Stimulated activated CD4-positive, alpha-beta T cell treated with anti-CD3 and anti-CD28 coated beads, Interleukin-4, amount 100 ng/mL, for 24 hours (primary cell): Measurements from ENCODE around the gene SPEG.

Experiments
- DNase-seq: peaks from one replicate; pipeline ENCODE4 v3.0.0-alpha.2; 2020

Gene SPEG

DNA sequence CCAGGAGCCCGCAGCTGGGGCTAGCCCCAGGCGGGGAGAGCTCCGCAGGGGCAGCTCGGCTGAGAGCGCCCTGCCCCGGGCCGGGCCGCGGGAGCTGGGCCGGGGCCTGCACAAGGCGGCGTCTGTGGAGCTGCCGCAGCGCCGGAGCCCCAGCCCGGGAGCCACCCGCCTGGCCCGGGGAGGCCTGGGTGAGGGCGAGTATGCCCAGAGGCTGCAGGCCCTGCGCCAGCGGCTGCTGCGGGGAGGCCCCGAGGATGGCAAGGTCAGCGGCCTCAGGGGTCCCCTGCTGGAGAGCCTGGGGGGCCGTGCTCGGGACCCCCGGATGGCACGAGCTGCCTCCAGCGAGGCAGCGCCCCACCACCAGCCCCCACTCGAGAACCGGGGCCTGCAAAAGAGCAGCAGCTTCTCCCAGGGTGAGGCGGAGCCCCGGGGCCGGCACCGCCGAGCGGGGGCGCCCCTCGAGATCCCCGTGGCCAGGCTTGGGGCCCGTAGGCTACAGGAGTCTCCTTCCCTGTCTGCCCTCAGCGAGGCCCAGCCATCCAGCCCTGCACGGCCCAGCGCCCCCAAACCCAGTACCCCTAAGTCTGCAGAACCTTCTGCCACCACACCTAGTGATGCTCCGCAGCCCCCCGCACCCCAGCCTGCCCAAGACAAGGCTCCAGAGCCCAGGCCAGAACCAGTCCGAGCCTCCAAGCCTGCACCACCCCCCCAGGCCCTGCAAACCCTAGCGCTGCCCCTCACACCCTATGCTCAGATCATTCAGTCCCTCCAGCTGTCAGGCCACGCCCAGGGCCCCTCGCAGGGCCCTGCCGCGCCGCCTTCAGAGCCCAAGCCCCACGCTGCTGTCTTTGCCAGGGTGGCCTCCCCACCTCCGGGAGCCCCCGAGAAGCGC is 49.1 kb downstream of the SPEG start:
- DNase-seq: no peak

DNA sequence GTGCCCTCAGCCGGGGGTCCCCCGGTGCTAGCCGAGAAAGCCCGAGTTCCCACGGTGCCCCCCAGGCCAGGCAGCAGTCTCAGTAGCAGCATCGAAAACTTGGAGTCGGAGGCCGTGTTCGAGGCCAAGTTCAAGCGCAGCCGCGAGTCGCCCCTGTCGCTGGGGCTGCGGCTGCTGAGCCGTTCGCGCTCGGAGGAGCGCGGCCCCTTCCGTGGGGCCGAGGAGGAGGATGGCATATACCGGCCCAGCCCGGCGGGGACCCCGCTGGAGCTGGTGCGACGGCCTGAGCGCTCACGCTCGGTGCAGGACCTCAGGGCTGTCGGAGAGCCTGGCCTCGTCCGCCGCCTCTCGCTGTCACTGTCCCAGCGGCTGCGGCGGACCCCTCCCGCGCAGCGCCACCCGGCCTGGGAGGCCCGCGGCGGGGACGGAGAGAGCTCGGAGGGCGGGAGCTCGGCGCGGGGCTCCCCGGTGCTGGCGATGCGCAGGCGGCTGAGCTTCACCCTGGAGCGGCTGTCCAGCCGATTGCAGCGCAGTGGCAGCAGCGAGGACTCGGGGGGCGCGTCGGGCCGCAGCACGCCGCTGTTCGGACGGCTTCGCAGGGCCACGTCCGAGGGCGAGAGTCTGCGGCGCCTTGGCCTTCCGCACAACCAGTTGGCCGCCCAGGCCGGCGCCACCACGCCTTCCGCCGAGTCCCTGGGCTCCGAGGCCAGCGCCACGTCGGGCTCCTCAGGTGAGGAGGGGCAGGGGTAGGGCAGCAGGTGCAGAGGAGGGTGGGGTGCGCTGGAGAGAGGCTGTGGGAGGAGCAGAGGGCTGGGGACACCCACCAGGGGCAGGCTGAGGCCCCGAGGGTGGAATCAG is 49.9 kb downstream of the SPEG start:
- DNase-seq: no peak

DNA sequence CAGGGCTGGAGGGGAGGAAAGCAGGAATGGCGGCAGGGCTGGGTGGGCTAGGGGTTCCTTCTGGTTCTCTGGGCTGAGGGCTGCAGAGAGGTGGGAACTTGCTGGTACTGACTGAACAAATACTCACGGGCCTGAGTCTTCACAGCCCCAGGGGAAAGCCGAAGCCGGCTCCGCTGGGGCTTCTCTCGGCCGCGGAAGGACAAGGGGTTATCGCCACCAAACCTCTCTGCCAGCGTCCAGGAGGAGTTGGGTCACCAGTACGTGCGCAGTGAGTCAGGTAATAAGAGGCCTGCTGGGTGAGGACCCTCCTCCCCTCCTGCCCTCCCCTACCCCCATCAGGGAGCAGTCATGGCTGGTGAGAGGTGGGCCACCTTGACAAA is 50.5 kb downstream of the SPEG start:
- no peak for DNase-seq

DNA sequence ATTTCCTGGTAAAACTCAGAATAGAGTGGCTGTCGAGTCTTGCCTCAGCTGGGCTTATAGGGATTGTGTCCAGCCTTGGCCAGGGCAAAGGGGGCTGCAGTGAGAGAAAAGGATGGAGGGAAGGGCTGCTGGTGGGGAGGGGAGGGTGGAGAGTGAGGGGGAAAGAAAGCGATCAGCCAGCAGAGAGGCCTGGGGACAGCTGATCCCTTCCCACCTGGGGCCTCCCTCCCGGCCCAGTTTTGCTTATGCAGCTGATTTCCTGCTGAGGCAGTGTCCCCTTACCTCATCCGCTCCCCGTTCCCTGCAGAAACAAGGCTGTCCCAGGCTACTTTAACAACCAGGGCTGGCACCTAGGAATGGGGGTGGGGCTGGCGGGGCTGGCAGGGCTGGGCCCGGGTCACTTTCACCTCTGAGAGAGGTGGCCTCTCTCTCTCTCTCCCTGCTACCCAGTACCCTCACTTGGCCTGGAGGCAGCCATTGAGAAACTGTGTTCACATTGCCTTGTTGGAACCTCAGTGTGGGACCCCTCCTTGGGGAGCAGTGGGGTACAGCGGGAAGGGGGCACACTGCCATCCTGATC is 51.8 kb downstream of the SPEG start:
- no peak for DNase-seq

DNA sequence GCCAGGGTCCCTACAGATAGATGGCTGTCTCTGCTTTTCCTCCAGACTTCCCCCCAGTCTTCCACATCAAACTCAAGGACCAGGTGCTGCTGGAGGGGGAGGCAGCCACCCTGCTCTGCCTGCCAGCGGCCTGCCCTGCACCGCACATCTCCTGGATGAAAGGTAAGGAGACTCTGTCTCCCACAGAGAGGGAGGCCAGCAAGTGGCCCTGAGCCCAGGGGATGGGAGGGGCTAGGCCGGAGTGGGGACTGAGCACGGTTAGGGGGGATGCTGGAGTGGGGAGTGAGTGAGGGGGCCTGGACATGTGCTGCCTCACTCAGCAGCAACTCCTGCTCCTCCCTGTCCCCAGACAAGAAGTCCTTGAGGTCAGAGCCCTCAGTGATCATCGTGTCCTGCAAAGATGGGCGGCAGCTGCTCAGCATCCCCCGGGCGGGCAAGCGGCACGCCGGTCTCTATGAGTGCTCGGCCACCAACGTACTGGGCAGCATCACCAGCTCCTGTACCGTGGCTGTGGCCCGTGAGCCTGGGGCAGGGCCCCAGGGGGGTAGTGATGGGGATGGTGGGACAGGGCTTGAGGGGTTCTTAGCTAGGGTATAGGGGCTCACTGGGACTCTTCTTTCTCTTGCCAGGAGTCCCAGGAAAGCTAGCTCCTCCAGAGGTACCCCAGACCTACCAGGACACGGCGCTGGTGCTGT is 53.7 kb downstream of the SPEG start:
- DNase-seq: no peak

DNA sequence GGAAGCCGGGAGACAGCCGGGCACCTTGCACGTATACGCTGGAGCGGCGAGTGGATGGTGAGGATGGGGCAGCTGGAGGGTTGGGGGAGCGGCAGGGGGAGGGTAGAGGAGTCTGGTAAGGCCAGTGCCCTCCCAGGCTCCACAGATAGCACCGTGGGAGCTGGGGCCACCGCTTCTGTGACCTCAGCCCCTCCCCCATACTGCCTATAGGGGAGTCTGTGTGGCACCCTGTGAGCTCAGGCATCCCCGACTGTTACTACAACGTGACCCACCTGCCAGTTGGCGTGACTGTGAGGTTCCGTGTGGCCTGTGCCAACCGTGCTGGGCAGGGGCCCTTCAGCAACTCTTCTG is 54.2 kb downstream of the SPEG start:
- no peak for DNase-seq

DNA sequence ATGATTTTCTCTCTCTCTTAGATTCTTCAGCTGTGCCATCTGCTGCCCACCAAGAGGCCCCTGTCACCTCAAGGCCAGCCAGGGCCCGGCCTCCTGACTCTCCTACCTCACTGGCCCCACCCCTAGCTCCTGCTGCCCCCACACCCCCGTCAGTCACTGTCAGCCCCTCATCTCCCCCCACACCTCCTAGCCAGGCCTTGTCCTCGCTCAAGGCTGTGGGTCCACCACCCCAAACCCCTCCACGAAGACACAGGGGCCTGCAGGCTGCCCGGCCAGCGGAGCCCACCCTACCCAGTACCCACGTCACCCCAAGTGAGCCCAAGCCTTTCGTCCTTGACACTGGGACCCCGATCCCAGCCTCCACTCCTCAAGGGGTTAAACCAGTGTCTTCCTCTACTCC is 54.7 kb downstream of the SPEG start:
- no peak for DNase-seq

DNA sequence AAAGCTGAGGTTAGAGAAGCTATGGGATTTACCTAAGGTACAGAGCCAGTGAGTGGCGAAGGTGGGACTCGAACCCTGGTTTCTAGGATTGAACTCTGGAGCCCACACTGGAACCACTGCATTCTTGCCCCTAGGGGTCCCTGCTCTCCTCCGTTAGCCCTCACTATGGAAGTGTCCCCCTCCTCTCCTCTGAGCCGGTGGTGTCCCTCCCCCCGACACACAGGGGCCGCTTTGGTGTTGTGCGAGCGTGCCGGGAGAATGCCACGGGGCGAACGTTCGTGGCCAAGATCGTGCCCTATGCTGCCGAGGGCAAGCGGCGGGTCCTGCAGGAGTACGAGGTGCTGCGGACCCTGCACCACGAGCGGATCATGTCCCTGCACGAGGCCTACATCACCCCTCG is 55.5 kb downstream of the SPEG start:
- no peak for DNase-seq

DNA sequence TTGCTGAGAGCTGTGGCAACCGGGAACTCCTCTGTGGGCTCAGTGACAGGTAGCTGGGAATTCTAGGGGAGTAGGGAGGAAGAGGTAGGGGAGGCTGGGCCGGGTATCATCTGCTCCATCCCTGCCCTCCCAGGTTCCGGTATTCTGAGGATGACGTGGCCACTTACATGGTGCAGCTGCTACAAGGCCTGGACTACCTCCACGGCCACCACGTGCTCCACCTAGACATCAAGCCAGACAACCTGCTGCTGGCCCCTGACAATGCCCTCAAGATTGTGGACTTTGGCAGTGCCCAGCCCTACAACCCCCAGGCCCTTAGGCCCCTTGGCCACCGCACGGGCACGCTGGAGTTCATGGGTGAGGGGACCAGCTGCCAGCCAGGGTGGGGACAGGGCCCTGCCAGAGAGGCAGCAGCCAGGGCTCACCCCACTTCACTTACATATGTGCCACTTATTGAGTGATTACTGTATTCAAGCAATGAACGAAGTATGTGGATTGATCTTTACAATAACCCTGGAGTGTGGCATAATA is 56.0 kb downstream of the SPEG start:
- DNase-seq: no peak

DNA sequence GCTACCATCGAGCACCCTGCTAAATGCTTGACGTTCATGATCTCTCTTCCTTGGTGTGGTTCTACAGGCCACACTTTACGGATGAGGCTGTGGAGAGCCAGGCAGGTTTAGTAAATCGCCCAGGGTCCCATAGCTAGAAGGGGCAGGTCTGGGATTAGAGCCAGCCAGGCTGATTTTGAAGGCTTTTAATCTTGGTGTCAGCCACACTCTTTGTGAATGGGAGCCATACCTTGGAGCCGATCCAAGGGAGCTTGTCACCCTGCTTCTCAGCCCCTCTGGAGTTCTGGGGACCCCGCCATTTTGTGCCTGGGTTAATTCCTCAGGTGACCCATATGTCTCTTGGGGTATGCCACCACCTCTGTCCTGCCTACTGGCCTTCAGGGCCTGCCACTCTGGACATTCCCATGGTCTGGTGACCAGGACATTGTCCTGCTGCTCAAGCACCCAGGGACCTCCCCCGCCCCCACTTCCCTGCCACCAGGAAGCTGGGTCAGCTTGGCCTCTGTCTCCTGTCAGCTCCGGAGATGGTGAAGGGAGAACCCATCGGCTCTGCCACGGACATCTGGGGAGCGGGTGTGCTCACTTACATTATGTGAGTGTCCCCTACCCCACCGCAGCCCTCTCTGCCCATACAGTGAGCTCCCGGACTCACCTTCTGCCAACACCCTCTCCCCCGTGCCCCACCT is 56.8 kb downstream of the SPEG start:
- no peak for DNase-seq

DNA sequence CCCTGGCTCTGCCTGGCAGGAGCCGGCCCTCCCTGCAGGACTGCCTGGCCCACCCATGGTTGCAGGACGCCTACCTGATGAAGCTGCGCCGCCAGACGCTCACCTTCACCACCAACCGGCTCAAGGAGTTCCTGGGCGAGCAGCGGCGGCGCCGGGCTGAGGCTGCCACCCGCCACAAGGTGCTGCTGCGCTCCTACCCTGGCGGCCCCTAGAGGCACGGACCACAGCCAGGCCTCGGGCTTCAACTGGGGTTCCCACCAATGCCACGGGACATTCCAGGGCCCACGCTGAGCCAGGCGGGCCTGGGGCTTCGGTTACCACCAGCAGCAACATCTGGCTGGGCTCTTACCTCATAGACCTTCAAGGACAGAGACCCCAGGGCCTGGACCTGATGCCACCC is 57.9 kb downstream of the SPEG start:
- no peak for DNase-seq

DNA sequence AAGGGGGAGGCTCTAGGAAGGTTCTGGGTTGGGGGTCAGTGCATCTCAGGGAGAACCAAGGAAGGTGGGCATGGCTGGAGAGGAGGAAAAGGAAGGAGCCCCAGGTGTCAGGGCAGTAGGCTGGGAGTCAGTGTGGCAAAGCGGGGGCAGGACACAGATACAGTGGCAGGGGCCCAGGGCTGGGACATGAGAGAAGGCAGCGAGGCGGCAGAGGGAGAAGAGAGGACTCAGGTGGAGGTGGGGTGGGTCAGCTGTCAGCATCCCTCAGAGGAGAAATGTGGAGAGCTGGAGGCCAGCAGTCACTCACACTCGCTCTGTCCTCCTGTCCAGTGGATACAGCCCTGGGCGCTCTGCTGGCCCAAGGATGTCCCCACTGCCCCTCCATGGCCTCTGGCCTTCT is 58.4 kb downstream of the SPEG start:
- no peak for DNase-seq

DNA sequence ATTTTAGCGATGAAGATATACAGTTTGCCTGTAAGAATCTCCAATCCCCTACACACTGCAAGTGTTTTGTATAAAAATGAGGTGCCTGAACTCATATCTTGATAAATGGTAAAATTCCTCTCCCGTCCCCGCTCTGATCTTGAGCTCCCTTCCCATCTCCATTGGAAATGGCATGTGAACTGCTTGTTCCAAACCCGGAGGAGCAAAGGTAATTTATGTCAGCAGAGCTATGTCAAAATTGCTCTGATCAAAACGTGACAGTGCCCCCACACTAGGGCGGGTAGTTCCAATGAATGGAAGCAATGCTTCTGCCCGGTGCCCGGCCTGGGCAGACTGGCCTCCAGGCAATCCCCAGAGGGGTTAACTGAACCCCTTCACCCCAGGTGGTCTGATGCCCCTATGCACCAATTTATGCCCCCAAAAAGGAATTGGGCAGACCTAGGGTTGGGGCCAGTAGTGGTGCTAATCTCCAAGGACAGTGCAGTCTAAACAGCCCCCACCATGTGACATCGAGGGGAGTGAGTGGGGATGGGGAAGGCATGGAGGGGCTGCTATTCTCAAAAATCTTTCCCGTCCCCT is 60.4 kb downstream of the SPEG start:
- DNase-seq: no peak

DNA sequence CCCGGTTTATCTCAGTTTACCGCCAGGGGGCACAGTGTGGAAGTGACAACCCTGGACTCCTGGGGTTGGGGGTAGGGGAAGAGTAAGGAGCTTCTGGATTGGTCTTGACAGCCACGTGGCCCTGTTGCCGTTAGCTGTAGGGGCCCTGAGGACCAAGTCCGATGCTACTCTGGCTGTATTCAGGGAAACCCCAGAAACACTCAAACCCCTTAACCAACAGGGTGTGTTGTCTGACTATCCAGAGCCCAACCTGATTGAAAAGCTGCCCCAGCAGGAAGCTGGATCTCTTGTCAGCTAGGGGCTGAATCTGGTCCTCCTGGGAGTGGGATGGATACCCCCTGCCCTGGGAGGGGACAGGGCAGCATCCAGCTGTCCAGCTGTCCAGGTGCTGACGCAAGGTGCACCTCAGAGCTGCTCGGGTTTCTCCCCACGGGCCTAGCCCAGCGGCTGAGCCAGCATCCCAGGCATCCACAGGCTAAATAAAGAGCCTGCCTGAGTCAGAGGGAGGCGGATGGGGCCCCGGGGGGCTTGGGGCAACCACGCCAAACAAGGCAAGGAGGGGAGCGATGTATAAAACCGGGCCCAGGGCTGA is 61.0 kb downstream of the SPEG start:
- DNase-seq: peak; percentile 61

DNA sequence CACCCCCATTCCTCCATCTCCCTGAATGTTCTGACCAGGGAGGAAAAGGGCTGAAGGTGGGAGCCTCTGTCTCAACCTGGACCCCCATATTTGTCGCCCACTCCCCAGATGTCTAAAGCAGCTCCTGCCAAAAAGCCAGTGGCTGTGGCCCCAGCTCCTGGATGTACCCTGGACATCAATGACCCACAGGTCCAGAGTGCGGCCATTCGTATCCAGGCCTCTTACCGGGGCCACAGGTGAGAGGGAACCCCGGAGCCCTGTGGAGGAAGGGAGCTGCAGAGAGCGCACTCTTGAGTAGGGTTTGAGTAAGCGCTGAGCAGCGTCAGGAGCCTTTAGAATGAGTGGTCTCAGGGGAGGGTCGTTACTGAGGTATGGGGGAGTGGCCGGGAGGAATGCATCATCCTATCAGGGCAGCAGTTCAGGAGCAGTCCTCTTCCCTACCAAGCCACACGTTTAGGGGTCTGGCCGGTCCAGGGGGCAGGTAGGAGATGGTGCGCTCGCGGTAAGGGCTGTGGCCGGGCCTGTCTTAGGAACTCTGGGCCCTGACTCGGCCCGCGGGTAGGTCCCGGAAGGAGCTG is 61.7 kb downstream of the SPEG start:
- DNase-seq: no peak

DNA sequence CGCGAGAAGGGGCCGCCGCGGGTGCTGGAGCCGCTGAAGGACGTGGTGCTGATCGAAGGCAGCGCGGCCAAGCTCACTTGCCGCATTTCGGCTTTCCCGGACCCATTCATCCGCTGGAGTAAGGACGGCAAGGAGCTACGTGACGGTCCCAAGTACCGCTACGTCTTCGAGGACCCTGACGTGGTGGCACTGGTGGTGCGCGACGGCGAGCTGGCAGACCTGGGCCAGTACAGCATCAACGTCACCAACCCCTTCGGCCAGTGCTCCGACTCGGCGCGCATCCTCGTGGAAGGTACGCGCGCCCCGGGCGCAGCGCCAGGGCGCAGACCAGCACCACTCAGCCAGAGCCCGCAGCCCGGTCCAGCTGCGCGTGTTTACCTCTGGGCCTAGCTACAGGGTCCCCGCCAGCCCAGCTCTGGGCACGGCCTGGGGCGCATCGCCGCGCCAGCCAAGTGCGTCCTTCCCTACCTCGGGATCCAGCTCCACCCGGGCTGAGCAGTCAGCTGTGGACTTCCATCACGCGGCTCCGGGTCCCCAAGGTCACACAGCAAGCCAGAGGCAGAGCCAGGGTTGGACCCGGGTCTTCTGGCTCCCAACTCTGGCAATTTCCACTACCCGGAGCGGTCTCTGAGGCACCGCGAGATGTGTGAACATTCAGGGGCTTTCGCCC is 62.3 kb downstream of the SPEG start:
- DNase-seq: no peak

DNA sequence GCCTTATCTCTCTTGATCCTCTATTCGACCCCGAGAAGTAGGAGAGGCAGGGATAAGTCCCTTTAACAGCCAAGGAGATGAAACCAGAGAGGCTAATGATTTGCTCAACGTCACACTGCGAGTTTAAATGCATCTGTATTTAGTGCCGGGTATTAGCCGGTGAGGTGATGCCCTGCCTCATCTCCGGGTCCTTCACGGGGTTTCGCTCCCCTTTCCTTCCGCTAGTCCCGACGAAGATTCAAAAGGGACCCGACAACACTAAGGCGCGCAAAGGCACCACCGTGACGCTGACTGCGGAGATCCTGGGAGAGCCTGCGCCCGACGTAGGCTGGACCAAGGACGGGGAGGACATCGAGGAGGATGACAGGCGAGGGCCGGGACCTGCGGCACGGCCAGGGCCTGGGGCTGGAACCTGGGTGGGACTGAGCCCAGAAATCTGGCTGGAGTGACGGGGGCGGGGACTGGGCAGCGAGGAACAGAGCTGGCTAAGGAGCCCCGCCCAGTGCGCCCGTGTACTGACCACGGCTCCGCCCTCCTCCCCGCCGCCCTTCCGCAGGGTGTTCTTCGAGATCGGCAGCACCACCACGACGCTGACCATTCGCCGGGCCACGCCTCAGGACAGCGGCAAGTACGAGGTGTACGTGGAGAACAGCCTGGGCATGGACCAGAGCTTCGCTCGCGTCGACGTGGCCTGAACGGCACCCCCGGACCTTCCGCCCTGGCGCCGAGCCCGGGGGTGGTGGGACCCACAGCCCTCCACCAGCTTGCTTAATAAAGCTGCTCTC is 63.0 kb downstream of the SPEG start:
- peak; percentile 25 for DNase-seq

DNA sequence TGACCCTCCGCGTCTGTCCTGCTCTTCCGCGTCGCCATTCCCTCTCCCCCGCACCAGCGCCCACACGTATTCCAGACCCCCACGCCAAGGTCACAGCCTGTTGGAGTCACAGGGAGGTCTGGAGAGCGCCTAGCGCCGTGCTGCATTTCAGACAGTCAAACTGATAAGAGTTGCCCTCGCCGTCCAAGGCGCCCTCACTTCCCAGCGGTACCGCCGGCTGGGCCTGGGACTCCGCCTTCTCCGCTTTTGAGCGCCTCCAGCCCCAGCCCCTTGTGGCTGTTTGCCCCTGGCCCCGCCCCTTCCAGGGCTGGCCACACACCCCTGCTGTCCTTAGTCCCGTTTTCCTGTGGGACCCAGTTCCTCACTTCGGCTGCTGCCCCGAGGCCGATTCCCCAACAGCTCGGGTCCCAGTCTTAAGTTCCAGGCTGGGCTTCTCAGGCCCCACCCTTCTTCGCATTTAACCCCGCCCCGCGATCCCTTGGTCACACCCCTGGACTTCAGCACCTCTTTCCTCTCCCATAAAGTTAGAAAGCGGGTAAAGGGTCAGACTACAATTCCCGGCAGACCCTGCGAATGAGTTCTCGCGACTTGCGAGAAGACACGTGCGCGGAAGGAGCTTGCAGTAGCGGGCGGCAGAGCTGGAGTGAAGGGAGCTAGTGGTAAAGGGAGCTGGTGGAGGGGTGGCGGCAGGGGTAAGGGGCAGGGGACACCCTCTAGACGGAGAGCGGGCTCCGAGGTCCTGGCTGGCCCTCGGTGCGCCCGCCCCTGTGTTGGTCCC is 63.8 kb downstream of the SPEG start, which contains the start of gene GMPPA:
Gene GMPPA, plus strand, starts transcription at position 612 of the 778 bp plus-strand sequence. CDS start 1,085 bp downstream, outside the sequence.
- peak; percentile 94 for DNase-seq

DNA sequence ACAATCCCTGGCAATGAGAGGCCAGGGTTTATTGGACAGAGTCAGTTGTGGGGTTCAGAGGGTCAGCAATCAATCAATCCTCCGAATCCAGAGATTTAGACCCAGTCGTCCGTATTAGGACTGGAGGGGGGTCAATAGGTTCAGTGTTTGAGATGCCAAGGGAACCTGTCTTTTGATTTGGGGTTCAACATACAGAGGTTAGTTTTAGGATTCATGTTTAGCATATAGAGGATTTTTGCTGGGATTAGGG is 64.3 kb downstream of the SPEG start:
- DNase-seq: no peak
